Activated CD4-positive, alpha-beta T cell treated with anti-CD3 and anti-CD28 coated beads for 48 hours (primary cell): ENCODE results near the gene ANO2.
"Not testable (repeated sequence)": the region's sequence is repeated elsewhere in the genome, so short reads cannot be mapped to it uniquely, and the experiment has no call there.

ENCODE experiments used
- DNase-seq: peaks from one replicate; pipeline ENCODE4 v3.0.0-alpha.2; 2020

The ANO2 gene

DNA sequence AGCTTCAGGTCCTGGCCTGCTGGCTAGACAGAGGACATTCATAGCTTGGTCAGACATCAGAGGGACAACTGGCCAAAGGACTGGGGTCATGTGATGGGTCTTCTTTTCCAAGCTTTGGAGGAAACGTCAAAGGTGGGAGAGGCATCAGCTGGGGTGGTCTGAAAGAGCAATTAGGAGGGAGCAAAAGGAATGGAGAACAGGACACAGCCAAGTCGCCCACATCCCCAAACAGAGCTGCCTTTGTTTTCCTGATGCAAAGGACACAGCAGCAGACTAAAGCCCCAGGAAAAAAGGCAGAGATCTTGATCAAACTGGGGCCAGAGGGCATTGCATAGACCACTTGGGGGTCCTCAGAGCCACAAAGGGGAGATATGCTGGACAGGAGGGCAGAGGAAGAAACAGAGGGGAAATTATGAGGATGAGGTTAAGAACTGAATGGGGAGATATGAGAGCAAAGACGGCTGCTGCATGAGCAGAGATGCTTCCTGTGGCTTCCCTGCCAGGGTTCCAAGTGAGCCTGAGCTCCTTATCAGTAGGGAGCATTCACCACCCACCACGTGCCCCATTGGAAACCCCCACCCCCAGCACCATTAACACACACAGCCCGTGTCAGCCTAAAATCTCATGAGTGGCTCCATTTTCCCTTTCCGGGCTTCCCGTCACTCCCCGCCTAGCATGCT is 62.4 kb downstream of the ANO2 start:
- no peak for DNase-seq

GRCh38 chr12:5881666-5882065 is 63.4 kb downstream of the ANO2 start:
- no peak for DNase-seq

DNA sequence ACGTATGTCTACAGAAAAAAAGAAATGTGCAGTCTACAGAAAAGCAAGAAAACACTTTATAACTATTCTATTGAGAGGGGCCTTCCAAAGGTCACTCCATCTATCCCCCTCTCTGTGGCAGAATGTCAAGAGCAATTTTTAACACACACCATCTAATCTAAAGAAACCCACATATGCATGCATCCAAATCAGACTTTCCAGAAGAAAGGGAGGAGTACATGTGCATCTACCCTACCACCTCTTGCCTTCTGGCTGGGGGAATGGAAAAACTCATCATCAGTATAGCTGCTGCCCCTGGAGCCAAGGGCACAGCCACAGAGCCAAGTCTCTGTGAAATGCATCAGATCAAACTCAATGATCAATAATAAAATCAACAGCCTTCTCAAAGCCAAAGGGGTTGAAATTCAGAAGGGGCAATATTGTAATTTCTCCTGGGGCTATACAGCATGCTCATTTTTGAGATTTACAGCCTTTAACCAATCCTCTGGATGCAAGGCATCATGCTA is 63.9 kb downstream of the ANO2 start:
- no peak for DNase-seq

DNA sequence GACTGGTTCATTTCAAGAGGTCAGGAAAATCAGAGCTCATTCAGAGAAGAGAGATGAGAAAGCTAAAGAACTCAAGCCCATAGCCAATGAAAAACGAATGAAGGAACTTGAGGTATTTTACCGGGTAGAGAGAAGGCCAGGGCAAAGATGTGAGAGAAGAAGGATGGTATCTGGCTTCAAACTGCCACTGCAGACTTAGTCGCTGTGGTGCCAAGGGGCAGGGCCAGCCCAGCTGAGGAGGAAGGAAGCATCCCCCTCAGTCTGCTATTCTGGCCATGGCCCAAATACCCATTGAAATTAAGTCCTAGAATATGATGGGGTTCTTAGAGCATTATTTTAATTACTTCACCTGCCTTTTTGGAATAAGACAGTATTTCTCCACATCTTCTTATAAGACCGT is 69.2 kb downstream of the ANO2 start:
- no peak for DNase-seq

- no peak for DNase-seq
Measured at GRCh38 chr12:5874514-5874913, 70.5 kb downstream of the ANO2 start.

GRCh38 chr12:5873281-5873919 is 71.7 kb downstream of the ANO2 start:
- DNase-seq: no peak

- DNase-seq: no peak
Measured at GRCh38 chr12:5872745-5873144, 72.3 kb downstream of the ANO2 start.

GRCh38 chr12:5871741-5872140 is 73.3 kb downstream of the ANO2 start:
- no peak for DNase-seq

DNA sequence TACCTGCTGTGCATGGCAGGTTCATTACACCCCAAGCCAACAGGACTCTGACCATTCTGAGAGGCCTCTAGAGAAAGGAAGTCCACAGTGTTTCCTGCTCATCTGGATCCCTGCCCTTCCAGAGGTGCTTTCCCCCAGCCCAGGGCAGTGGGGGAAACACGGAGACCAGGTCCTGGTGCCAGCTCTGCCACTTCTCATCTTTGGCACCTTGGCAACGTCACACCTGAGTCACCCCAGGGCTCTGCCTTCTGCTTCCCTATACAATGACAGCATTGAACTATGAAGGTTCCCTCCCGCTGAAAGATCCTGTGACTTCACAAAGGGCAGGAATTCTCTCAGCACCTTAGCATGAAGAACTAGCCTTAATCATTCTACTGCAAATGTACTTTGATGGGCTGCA is 74.9 kb downstream of the ANO2 start:
- no peak for DNase-seq

DNA sequence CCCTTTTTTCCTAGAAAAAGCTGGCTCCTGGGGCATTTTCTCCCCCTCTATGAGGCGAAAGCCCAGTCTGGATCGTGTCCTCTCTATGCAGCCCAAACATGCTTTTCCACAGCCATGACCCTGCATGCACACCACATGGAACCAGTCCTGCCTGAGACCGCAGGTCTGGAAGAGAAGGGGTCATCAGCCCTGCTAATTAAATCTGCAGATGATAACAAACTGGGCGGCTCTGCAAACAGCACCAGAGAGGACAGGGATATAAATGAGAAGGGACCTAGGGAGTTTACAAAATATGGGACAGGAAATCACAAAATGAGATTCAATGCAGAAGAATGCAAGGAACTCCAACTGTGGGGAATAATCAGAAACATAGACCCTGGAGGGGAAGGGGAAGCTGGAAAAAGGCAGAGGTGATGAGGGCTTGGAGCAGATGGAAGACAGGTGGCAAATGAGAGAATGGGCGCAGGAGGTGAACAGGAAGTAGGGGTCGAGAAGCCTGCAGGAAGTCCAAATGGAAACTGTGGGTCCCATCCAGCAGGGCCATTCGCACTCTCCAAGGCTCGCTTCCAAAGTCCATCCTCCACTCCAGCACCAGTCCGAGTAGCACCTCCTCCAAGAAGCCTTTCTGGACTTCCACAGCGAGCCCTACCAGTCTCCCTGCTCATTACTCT is 76.3 kb downstream of the ANO2 start:
- no peak for DNase-seq

DNA sequence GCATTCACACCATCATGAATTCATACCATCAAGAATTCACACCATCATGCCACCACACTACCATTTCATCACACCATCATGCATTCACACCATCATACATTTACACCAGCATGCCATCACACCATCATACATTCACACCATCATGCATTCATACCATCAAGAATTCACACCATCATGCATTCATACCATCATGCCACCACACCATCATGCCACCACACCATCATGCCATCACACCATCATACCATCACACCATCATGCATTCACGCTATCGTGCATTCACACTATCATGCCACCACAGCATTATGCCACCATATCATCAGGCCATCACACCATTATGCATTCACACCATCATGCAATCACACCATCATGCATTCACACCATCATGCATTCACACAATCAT is 79.7 kb downstream of the ANO2 start:
- DNase-seq: no peak

GRCh38 chr12:5864972-5865371 is 80.1 kb downstream of the ANO2 start:
- no peak for DNase-seq

GRCh38 chr12:5864301-5864700 is 80.8 kb downstream of the ANO2 start:
- DNase-seq: no peak

- no peak for DNase-seq
Measured at GRCh38 chr12:5861416-5861815, 83.6 kb downstream of the ANO2 start.

GRCh38 chr12:5856692-5857091 is 88.4 kb downstream of the ANO2 start:
- DNase-seq: no peak

- DNase-seq: no peak
Measured at GRCh38 chr12:5846950-5847349, 98.1 kb downstream of the ANO2 start.

GRCh38 chr12:5840944-5841343 is 104.1 kb downstream of the ANO2 start:
- no peak for DNase-seq

- no peak for DNase-seq
Measured at GRCh38 chr12:5830111-5830510, 114.9 kb downstream of the ANO2 start.

DNA sequence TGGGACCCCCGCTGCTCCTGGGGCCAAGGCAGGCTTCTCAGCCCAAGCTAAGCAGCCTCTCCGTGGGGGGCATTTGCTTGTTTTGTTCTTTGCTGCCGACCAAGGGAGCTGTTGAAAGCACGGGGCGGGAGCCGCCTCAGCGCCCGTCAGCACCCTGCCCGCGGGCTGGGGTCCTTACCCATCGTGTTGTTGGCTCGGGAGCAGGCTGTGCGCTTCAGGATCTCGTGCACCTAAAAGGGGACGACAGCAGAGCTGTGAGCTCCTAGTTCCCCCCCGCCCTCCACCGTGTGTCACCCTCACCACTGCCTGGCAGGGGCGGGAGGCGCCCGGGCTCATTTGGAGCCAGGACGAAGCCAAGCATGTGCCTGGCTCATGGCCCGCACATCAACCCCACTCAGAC is 117.5 kb downstream of the ANO2 start:
- DNase-seq: no peak

- DNase-seq: not testable (repeated sequence)
Measured at GRCh38 chr12:5825761-5826160, 119.3 kb downstream of the ANO2 start.

DNA sequence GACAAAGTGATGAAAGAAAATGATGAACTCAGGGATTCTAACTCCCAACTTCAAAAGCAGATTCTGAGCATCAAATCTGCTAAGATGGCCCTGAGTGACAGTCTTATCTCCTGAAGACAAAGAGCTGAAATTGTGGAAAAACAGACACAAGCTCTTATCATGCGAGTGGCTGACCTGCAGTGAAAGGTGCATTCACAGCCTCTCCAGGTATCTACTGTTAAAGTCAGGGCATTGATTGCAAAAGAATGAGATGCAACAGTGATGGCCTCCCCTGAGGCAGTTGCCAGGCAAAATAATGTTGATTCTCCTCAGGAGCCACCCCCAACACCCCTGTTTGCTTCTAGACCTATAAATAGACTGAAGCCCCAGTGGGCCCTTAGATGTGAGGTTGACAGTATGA is 126.2 kb downstream of the ANO2 start:
- not testable (repeated sequence) for DNase-seq

GRCh38 chr12:5817246-5817645 is 127.8 kb downstream of the ANO2 start:
- no peak for DNase-seq

GRCh38 chr12:5809586-5809985 is 135.5 kb downstream of the ANO2 start:
- DNase-seq: no peak

- DNase-seq: no peak
Measured at GRCh38 chr12:5808981-5809380, 136.1 kb downstream of the ANO2 start.
